Measurements from ENCODE around the gene TMEM184B.

TMEM184B gene

DNA sequence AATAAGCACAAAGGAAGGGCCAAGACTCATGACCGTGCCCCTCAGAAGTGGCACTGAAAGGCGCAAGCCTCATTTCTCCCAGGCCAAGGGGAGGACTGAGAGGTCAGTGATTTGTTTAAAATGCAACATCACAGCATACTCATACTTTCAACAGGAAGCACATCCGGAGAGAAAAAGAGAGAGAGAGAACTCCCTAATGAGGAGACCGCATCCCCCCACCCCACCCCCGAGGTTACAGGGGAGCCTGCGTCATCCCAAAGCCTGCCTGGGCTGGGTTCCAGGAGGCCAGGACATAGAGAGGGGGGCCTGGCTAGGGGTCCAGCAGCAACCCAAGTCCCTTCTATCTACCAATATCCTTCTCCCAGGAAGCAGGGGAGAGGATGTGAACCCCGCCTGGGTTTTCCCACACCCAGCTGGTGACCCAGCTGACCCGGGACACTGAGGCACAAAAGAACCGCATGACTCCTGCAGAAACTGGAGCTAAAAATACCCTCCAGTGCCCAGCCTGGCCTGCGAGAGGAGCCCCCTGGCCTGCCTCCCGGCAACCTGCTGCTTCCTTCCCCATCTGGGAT lies 40.7 kb upstream of the TMEM184B start:
- H3K36me3 ChIP-seq = peaks cover 63% of the 10 kb centered on the region
- H3K27me3 ChIP-seq = no peaks in the 10 kb centered on the region
- DNase-seq = no peak
- TF ChIP-seq, protein P1, sequence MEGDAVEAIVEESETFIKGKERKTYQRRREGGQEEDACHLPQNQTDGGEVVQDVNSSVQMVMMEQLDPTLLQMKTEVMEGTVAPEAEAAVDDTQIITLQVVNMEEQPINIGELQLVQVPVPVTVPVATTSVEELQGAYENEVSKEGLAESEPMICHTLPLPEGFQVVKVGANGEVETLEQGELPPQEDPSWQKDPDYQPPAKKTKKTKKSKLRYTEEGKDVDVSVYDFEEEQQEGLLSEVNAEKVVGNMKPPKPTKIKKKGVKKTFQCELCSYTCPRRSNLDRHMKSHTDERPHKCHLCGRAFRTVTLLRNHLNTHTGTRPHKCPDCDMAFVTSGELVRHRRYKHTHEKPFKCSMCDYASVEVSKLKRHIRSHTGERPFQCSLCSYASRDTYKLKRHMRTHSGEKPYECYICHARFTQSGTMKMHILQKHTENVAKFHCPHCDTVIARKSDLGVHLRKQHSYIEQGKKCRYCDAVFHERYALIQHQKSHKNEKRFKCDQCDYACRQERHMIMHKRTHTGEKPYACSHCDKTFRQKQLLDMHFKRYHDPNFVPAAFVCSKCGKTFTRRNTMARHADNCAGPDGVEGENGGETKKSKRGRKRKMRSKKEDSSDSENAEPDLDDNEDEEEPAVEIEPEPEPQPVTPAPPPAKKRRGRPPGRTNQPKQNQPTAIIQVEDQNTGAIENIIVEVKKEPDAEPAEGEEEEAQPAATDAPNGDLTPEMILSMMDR (IDR thresholded peaks at IDR 0.05; ENCODE audit: low read depth, low read length) = no peak
- H3K9me3 ChIP-seq = no peaks in the 10 kb centered on the region
- H3K4me3 ChIP-seq (ENCODE audit: low read depth, low read length) = no peak overlapping the region
- H3K4me1 ChIP-seq = peaks cover 25% of the 10 kb centered on the region

DNA sequence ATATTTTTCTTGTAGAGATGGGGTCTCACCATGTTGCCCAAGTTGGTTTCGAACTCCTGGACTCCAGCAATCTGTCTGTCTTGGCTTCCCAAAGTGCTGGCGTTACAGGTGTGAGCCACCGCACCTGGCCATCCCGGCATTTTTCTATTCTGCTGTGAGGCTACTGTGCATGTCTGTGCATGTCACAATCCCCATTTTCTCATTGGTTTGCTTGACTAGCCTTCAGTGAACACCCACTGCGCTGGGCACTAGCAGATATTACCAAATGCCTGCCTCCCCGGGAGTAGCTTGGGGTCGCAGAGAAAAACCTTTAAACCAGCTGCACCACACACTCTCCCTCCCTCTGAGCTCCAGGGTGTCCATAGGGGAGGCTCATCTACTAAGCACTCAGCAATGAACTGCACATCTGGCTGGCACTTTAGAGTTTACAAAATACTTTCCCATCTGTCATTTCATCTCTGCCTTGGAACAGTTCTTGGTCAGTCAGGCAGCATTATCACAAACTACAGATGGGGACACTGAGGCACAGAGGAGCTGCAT lies 39.5 kb upstream of the TMEM184B start:
- TF ChIP-seq, protein P1 (IDR thresholded peaks at IDR 0.05; ENCODE audit: low read depth, low read length) = no peak
- Histone ChIP-seq H3K4me1 (peaks cover 15% of the 10 kb centered on the region), H3K4me3 (ENCODE audit: low read depth, low read length) (no peak overlapping the region), H3K9me3 (no peaks in the 10 kb centered on the region), H3K36me3 (peaks cover 72% of the 10 kb centered on the region), H3K27me3 (no peaks in the 10 kb centered on the region)
- no peak for DNase-seq

DNA sequence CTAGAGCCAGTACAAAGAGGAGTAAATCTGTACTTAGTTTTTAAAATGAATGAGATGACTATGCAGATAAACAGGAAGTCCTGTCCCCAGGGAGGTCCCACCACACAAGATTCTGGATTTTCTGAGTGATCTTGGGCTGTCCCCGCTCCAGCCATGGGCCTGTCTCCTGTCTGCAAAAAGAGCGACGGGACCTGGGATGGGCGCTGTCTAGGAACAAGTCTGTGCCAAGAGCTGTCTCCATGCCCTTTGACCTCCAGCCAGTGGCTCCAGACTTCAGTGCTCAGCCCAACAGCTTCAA lies 38.5 kb upstream of the TMEM184B start:
- Histone ChIP-seq H3K36me3 (peaks cover 76% of the 10 kb centered on the region), H3K4me3 (ENCODE audit: low read depth, low read length) (no peak overlapping the region), H3K9me3 (no peaks in the 10 kb centered on the region), H3K4me1 (peaks cover 15% of the 10 kb centered on the region), H3K27me3 (no peaks in the 10 kb centered on the region)
- no peak for DNase-seq
- TF ChIP-seq, protein P1 (IDR thresholded peaks at IDR 0.05; ENCODE audit: low read depth, low read length) = no peak

DNA sequence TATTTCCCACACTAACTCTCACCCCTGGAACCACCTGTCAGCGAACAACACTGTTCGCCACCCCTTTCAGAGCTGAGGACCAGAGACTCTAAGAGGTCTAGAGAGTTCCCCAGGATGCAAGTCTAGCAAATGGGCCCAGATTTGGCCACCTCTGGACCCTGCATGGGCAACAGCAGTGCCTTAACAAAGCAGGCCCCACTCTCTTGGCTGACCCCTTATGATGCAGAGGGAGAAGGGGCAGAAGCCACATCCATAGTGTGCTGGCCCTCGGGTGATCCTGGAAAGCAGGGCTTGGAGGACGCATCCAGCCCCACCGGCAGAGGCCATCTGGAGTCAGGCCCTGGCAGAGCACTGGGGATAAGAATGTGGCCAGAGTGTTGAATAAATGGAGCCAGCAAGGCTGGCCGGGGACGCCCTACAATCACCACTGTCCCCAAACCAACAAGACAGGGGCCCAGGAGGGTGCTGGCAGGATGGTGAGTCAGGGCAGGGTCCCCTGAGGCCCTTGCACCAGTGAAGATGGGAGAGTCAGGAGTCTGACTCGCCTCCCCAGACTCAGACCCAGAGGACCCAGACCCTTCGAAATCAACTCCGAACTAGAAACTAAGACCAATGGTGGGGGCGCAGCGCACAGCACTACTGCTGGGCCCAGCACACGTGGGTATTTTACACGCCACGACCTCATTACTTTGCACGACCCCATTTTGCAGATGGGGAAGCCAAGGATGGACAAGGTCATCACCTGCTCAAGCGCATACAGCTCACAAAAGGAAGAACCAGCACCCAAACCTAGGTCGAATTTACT lies 37.9 kb upstream of the TMEM184B start:
- TF ChIP-seq, protein P1 (IDR thresholded peaks at IDR 0.05; ENCODE audit: low read depth, low read length) = no peak
- no peaks in the 10 kb centered on the region for H3K9me3 ChIP-seq
- H3K36me3 ChIP-seq = peaks cover 76% of the 10 kb centered on the region
- H3K4me1 ChIP-seq = peaks cover 15% of the 10 kb centered on the region
- no peaks in the 10 kb centered on the region for H3K27me3 ChIP-seq
- peak; percentile 49 for DNase-seq
- H3K4me3 ChIP-seq (ENCODE audit: low read depth, low read length) = no peak overlapping the region

DNA sequence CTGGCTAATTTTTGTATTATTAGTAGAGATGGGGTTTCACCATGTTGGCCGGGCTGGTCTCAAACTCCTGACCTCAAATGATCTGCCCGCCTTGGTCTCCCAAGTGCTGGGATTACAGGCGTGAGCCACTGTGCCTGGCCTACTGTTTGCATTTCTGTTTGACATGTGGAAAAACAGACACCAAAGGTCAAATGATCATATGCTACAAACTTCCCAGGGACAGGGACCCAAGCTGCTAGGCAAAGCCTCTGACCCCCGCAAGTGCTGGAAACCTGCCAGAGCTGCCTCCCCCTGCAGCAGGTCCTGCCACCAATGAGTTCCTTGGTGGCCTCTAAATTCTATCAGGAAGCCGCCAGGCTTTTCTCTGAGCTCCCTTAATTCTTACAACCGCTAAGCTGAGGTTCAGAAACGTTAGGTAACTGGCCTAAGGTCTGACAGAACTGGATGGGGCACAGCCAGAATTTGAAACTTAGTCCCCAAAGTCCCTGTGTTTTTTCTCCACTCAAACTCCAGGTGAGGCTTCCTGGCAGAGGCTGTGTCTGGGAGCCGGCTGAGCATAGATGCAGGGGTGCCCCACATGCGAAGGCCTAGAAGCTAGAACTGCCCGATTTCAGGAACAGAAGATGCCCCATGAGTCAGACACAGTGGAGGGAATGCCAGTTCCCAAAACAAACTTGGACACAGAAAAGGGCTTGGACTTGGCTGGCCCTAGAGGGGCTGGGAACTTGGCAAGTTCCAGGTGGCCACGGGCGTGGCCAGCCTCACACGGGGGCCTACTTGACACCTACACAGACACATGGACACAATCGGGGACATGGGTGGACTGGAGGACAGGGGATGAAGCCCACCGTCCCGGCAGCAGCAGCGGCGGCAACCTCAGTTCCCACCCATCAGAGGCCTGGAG lies 37.1 kb upstream of the TMEM184B start:
- H3K4me1 ChIP-seq = peaks cover 15% of the 10 kb centered on the region

More for the DNA sequence above, 37.1 kb upstream of the TMEM184B start:
- H3K9me3 ChIP-seq = no peaks in the 10 kb centered on the region
- H3K27me3 ChIP-seq = no peaks in the 10 kb centered on the region
- no peak overlapping the region for H3K4me3 ChIP-seq (ENCODE audit: low read depth, low read length)
- no peak for DNase-seq
- H3K36me3 ChIP-seq = peaks cover 76% of the 10 kb centered on the region
- TF ChIP-seq, protein P1 (IDR thresholded peaks at IDR 0.05; ENCODE audit: low read depth, low read length) = no peak

Measured in BE2C (cell line).